HepG2 (cell line): Measurements from ENCODE around the gene ASCC2. TPM values are rescaled to one million over a fixed set of nuclear protein-coding genes. Genes with fewer than 3 reads are reported as not detected.

Experiments
- ATAC-seq: fragments of 200-7000 bp; cut with Tn5 transposase; 3 replicates; pipeline ENCODE4 v1.9.1; 2020; ENCODE audit warnings: mild to moderate bottlenecking, moderate library complexity
- BruUV-seq: library from RNA; stranded (reverse); fragments of 400-500 nt; replicated peaks from 2 replicates; lab custom pipeline; 2021; lab: Mats Ljungman, UMichigan
- CTCF ChIA-PET: fragments of 300-600 bp; formaldehyde crosslinking; extraction: SDS; loops from one replicate; lab custom pipeline; 2021; ENCODE audit warnings: low total read pairs, inconsistent platforms, low intra/inter-chr PET ratio; lab: Yijun Ruan, JAX
- POLR2A ChIA-PET: fragments of 350-600 bp; sonication (Branson Sonifier 250); formaldehyde crosslinking; loops from one replicate; lab custom pipeline; 2020; ENCODE audit warnings: antibody characterized with exemption, inconsistent platforms; lab: Yijun Ruan, JAX
- DNase-seq: peaks from one replicate; pipeline ENCODE4 v3.0.0-alpha.2; 2015; ENCODE audit warnings: low spot score
- FAIRE-seq: peaks from 3 replicates; lab custom pipeline; 2011; peaks lifted over from hg19 to GRCh38; lab: Jason Lieb, UNC
- H2AFZ ChIP-seq: one replicate; pipeline ENCODE4 v1.6.1; 2011; ENCODE audit warnings: low read length, inconsistent platforms
- H3K27ac ChIP-seq: fragments of 300-600 bp; 3 replicates; pipeline ENCODE4 v1.8.0; 2011; ENCODE audit warnings: mixed run types, mild to moderate bottlenecking, mixed read lengths, low read length, inconsistent platforms; ENCODE audit not compliant: insufficient read depth; ENCODE audit errors: extremely low read length
- H3K27me3 ChIP-seq, 2 experiments: fragments of 200-600 bp in 1 of 2; 2 replicates in 1 of 2; 3 replicates in 1 of 2; pipeline versions ENCODE4 v1.6.0 to v1.8.0; 2011; ENCODE audit warnings: low read length in 2 of 2, mild to moderate bottlenecking in 2 of 2, moderate library complexity in 2 of 2, inconsistent platforms in 1 of 2; ENCODE audit not compliant: insufficient read depth in 2 of 2, control insufficient read depth in 1 of 2
- H3K36me3 ChIP-seq, 2 experiments: fragments of 200-600 bp in 1 of 2; replicated peaks in 1 of 2; 2 replicates in 1 of 2; 3 replicates in 1 of 2; pipeline versions ENCODE4 v1.5.1 to v1.8.0; 2011; ENCODE audit warnings: low read length in 2 of 2, inconsistent platforms in 1 of 2; ENCODE audit not compliant: insufficient read depth in 2 of 2, control insufficient read depth in 1 of 2
- H3K4me1 ChIP-seq: 2 replicates; pipeline ENCODE4 v1.5.1; 2012; ENCODE audit warnings: low read length, inconsistent platforms; ENCODE audit not compliant: insufficient read depth
- H3K4me2 ChIP-seq: 2 replicates; pipeline ENCODE4 v1.6.0; 2011; ENCODE audit warnings: low read depth, low read length, inconsistent platforms
- H3K4me3 ChIP-seq, 3 experiments: fragments of 200-600 bp in 1 of 3; sonication (generic), shearing (Covaris generic) in 1 of 3; replicated peaks in 1 of 3; 2 replicates each; pipeline ENCODE4 v1.5.1; 2011 to 2016; ENCODE audit warnings: low read length in 3 of 3, inconsistent platforms in 2 of 3, low read depth in 2 of 3, mild to moderate bottlenecking in 2 of 3, control low read depth in 1 of 3, mixed read lengths in 1 of 3; ENCODE audit not compliant: insufficient read depth in 1 of 3
- H3K79me2 ChIP-seq: one replicate; pipeline ENCODE4 v1.6.1; 2011; ENCODE audit warnings: low read length, inconsistent platforms; ENCODE audit not compliant: insufficient read depth
- H3K9ac ChIP-seq: 2 replicates; pipeline ENCODE4 v1.6.0; 2011; ENCODE audit warnings: mild to moderate bottlenecking, low read depth, low read length, inconsistent platforms; ENCODE audit not compliant: insufficient read depth
- H3K9me3 ChIP-seq: 2 replicates; pipeline ENCODE4 v1.5.1; 2012; ENCODE audit warnings: mild to moderate bottlenecking, low read length
- H4K20me1 ChIP-seq: 2 replicates; pipeline ENCODE4 v1.6.0; 2011; ENCODE audit warnings: inconsistent platforms, mild to moderate bottlenecking, low read length, moderate library complexity; ENCODE audit not compliant: insufficient read depth
- ETS1 ChIP-seq: sonication (generic); formaldehyde crosslinking; IDR thresholded peaks from 2 replicates; pipeline ENCODE4 v1.4.0; 2020; ENCODE audit warnings: missing genetic modification reagents
- ISX ChIP-seq: sonication (generic); formaldehyde crosslinking; conservative IDR thresholded peaks from 2 replicates; pipeline ENCODE4 v1.5.0; 2020; ENCODE audit warnings: missing genetic modification reagents
- NFIB ChIP-seq: sonication (generic); formaldehyde crosslinking; IDR thresholded peaks from 2 replicates; pipeline ENCODE4 v1.9.0; 2021; ENCODE audit warnings: missing genetic modification reagents, mild to moderate bottlenecking, borderline replicate concordance
- RNF219 ChIP-seq: sonication (generic); formaldehyde crosslinking; IDR thresholded peaks from 2 replicates; pipeline ENCODE4 v1.5.0; 2020; ENCODE audit warnings: mild to moderate bottlenecking, missing genetic modification reagents
- SPEN ChIP-seq: sonication (generic); formaldehyde crosslinking; IDR thresholded peaks from 2 replicates; pipeline ENCODE4 v1.5.1; 2020; ENCODE audit warnings: low read depth, mild to moderate bottlenecking, missing genetic modification reagents
- ZNF3 ChIP-seq: IDR thresholded peaks from 2 replicates; pipeline ENCODE4 v1.7.0; 2017; ENCODE audit warnings: inconsistent platforms
- ZNF318 ChIP-seq: sonication (generic); formaldehyde crosslinking; IDR thresholded peaks from 2 replicates; pipeline ENCODE4 v1.4.0; 2020; ENCODE audit warnings: mild to moderate bottlenecking, missing genetic modification reagents
- ZSCAN12 ChIP-seq: sonication (generic); formaldehyde crosslinking; IDR thresholded peaks from 2 replicates; pipeline ENCODE4 v1.9.0; 2021; ENCODE audit warnings: mild to moderate bottlenecking, missing genetic modification reagents
- WGBS: methylation state at CpG from one replicate; pipeline ENCODE4 v1.1.6; 2017; ENCODE audit warnings: low lambda C conversion rate; 5-methylcytosine and 5-hydroxymethylcytosine counted together
- in situ Hi-C: cut with HindIII; loops from 2 replicates; pipeline ENCODE4 v1.10.0; 2017; ENCODE audit warnings: low pct_unique_long_range_greater_than_20kb; ENCODE audit not compliant: extremely low pct_ligation_motif_present
- intact Hi-C: fragments of 100-400 bp; cut with micrococcal nuclease; formaldehyde crosslinking; loops from one replicate; pipeline ENCODE4 v1.10.0; 2022; ENCODE audit not compliant: unreplicated experiment
- polyA plus RNA-seq, 8 experiments: library from polyadenylated mRNA; depleted of rRNA in 3 of 8; stranded (reverse) in 7 of 8; unstranded in 1 of 8; fragments of >200 nt; fragmentation: Illumina TruSeq in 4 of 8; extraction: Trizol in 4 of 8; gene quantifications; 2 replicates each; pipeline versions ENCODE4 v1.2.1 to v1.2.3, GENCODE V29; 2011 to 2016; ENCODE audit warnings: low read depth in 4 of 8, missing spikeins in 1 of 8, mixed read lengths in 1 of 8; ENCODE audit not compliant: insufficient read depth in 1 of 8
- total RNA-seq, 5 experiments: library from RNA; depleted of rRNA; stranded (reverse); fragments of >200 nt; fragmentation: Illumina TruSeq; extraction: Trizol; gene quantifications; 2 replicates each; pipeline ENCODE4 v1.2.3, GENCODE V29; 2016; ENCODE audit warnings: low read depth in 1 of 5
- TF ChIP-seq, protein P1 (sequence below): sonication (generic); formaldehyde crosslinking; IDR thresholded peaks from 2 replicates; pipeline ENCODE4 v1.4.0; 2020; ENCODE audit warnings: missing genetic modification reagents; ENCODE audit errors: not compliant biosample characterization
- TF ChIP-seq, protein P2 (sequence below), 2 experiments: fragments of 450-650 bp in 1 of 2; sonication (generic) in 1 of 2; formaldehyde crosslinking; IDR thresholded peaks; 2 replicates each; pipeline versions ENCODE4 v1.5.0 to v1.8.0; 2020 to 2022; ENCODE audit warnings: mild to moderate bottlenecking in 1 of 2, missing genetic modification reagents in 1 of 2

ASCC2 gene
- total and polyA plus RNA-seq, 2 of the 13 experiments (the other 11 are each of a cell fraction or from before 2014, with no cell fraction given), result 26.2 to 26.3 TPM

- H3K27ac ChIP-seq, result no peak overlapping the region
- no peaks in the 10 kb centered on the region for H4K20me1 ChIP-seq
- in situ Hi-C loops, result no loop called here
- CTCF ChIA-PET, result no interaction called here
- H3K79me2 ChIP-seq, result peaks cover 14% of the 10 kb centered on the region
- ATAC-seq, result no peak
- 97% methylated on average over 6 of the region's 7 CpGs for WGBS
- no peak for FAIRE-seq
- H3K36me3 ChIP-seq, result peaks cover 4 to 38% of the 10 kb centered on the region in 2 experiments
- no peak overlapping the region for H3K9ac ChIP-seq
- no peak overlapping the region for H3K4me3 ChIP-seq
- H3K4me1 ChIP-seq, result peaks cover 22% of the 10 kb centered on the region
- H3K9me3 ChIP-seq, result no peaks in the 10 kb centered on the region
- POLR2A ChIA-PET, result no interaction called here
- no peak overlapping the region for H2AFZ ChIP-seq
- no peak for DNase-seq
- TSS peak; percentile 3 for BruUV-seq
- intact Hi-C loops, result no loop called here
- no peaks in the 10 kb centered on the region; a peak in 2 of 5 replicates for H3K27me3 ChIP-seq
- H3K4me2 ChIP-seq, result no peak overlapping the region
- TF ChIP-seq ISX (CRISPR knock-in tag) (no peak), NFIB (CRISPR knock-in tag) (no peak), ETS1 (no peak), ZSCAN12 (no peak), ZNF318 (CRISPR knock-in tag) (no peak), ZNF3 (CRISPR knock-in tag) (no peak), RNF219 (no peak), SPEN (CRISPR knock-in tag) (no peak)
- TF ChIP-seq, protein P1, sequence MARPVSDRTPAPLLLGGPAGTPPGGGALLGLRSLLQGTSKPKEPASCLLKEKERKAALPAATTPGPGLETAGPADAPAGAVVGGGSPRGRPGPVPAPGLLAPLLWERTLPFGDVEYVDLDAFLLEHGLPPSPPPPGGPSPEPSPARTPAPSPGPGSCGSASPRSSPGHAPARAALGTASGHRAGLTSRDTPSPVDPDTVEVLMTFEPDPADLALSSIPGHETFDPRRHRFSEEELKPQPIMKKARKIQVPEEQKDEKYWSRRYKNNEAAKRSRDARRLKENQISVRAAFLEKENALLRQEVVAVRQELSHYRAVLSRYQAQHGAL, result no peak
- TF ChIP-seq, protein P2, sequence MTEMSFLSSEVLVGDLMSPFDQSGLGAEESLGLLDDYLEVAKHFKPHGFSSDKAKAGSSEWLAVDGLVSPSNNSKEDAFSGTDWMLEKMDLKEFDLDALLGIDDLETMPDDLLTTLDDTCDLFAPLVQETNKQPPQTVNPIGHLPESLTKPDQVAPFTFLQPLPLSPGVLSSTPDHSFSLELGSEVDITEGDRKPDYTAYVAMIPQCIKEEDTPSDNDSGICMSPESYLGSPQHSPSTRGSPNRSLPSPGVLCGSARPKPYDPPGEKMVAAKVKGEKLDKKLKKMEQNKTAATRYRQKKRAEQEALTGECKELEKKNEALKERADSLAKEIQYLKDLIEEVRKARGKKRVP (CRISPR knock-in tag; IDR thresholded peaks at IDR 0.05), result no peak
Measured at GRCh38 chr22:29833392-29833965, 4.6 kb downstream of the ASCC2 start.
